A673 (cell line): Measurements from ENCODE around the gene SAMD13.

Source experiments
- EZH2 ChIP-seq: fragments of 200-600 bp; sonication (generic); IDR thresholded peaks from 2 replicates; pipeline ENCODE4 v1.6.1; 2017; ENCODE audit warnings: borderline replicate concordance, low read depth, mild to moderate bottlenecking, mixed read lengths, antibody characterized with exemption, low read length; ENCODE audit not compliant: poor library complexity, severe bottlenecking
- TF ChIP-seq, protein P1 (sequence below): fragments of 300-800, 200-600 bp; sonication (generic); conservative IDR thresholded peaks from 2 replicates; pipeline ENCODE4 v1.5.1; 2017; ENCODE audit warnings: low read depth, mild to moderate bottlenecking, antibody characterized with exemption, low read length, moderate library complexity, mixed read lengths

DNA sequence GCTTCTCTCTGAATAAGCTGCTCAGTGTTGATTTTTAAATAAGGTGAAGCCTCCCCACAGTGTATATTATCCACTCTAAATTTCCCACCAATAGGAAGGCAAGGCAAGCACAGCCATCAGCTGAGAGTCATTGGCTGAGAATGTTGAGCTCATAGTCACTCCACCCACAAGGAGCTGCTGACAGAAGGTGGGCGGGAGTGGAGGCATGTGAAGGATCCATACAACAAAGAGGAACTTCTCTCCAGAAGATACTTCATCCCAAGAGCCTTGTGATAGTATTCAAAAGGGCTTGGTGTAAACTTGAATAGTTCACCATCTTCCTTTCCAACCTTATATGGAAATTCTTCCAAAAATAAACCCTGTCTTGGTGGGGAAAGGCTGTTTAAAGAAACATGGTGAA, 42.8 kb downstream of the SAMD13 start:
- TF ChIP-seq, protein P1, sequence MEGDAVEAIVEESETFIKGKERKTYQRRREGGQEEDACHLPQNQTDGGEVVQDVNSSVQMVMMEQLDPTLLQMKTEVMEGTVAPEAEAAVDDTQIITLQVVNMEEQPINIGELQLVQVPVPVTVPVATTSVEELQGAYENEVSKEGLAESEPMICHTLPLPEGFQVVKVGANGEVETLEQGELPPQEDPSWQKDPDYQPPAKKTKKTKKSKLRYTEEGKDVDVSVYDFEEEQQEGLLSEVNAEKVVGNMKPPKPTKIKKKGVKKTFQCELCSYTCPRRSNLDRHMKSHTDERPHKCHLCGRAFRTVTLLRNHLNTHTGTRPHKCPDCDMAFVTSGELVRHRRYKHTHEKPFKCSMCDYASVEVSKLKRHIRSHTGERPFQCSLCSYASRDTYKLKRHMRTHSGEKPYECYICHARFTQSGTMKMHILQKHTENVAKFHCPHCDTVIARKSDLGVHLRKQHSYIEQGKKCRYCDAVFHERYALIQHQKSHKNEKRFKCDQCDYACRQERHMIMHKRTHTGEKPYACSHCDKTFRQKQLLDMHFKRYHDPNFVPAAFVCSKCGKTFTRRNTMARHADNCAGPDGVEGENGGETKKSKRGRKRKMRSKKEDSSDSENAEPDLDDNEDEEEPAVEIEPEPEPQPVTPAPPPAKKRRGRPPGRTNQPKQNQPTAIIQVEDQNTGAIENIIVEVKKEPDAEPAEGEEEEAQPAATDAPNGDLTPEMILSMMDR: no peak
- TF ChIP-seq EZH2: no peak
